Coronary artery (tissue), 2 donors: ENCODE measurements around the gene MDM2.
"Not testable (repeated sequence)": the region's sequence is repeated elsewhere in the genome, so short reads cannot be mapped to it uniquely, and the experiment has no call there.

ENCODE experiments used
- DNase-seq: peaks from one replicate; pipeline ENCODE4 v3.0.0-alpha.2; 2017; ENCODE audit warnings: low spot score
- H3K27ac ChIP-seq, 2 donors: fragments of 200-600 bp; sonication (generic); one replicate each; pipeline ENCODE4 v1.5.1; 2016 to 2019
- H3K4me3 ChIP-seq: fragments of 200-600 bp; sonication (generic); 2 replicates; pipeline ENCODE4 v1.5.1; 2016; ENCODE audit warnings: mild to moderate bottlenecking, moderate library complexity
- TF ChIP-seq, protein P1 (sequence below): fragments of 200-600 bp; sonication (generic); IDR thresholded peaks from one replicate; pipeline ENCODE4 v1.5.1; 2019; ENCODE audit warnings: antibody characterized with exemption

MDM2 gene

DNA sequence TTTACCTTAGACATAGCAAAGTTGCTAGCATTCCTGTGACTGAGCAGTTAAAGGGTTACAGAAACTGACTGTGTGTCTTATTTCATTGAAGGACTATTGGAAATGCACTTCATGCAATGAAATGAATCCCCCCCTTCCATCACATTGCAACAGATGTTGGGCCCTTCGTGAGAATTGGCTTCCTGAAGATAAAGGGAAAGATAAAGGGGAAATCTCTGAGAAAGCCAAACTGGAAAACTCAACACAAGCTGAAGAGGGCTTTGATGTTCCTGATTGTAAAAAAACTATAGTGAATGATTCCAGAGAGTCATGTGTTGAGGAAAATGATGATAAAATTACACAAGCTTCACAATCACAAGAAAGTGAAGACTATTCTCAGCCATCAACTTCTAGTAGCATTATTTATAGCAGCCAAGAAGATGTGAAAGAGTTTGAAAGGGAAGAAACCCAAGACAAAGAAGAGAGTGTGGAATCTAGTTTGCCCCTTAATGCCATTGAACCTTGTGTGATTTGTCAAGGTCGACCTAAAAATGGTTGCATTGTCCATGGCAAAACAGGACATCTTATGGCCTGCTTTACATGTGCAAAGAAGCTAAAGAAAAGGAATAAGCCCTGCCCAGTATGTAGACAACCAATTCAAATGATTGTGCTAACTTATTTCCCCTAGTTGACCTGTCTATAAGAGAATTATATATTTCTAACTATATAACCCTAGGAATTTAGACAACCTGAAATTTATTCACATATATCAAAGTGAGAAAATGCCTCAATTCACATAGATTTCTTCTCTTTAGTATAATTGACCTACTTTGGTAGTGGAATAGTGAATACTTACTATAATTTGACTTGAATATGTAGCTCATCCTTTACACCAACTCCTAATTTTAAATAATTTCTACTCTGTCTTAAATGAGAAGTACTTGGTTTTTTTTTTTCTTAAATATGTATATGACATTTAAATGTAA lies 31.5 kb downstream of the MDM2 start:
- Histone ChIP-seq H3K4me3 (no peak overlapping the region), H3K27ac (no peak overlapping the region)
- DNase-seq, result no peak
- TF ChIP-seq, protein P1, sequence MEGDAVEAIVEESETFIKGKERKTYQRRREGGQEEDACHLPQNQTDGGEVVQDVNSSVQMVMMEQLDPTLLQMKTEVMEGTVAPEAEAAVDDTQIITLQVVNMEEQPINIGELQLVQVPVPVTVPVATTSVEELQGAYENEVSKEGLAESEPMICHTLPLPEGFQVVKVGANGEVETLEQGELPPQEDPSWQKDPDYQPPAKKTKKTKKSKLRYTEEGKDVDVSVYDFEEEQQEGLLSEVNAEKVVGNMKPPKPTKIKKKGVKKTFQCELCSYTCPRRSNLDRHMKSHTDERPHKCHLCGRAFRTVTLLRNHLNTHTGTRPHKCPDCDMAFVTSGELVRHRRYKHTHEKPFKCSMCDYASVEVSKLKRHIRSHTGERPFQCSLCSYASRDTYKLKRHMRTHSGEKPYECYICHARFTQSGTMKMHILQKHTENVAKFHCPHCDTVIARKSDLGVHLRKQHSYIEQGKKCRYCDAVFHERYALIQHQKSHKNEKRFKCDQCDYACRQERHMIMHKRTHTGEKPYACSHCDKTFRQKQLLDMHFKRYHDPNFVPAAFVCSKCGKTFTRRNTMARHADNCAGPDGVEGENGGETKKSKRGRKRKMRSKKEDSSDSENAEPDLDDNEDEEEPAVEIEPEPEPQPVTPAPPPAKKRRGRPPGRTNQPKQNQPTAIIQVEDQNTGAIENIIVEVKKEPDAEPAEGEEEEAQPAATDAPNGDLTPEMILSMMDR, result no peak

DNA sequence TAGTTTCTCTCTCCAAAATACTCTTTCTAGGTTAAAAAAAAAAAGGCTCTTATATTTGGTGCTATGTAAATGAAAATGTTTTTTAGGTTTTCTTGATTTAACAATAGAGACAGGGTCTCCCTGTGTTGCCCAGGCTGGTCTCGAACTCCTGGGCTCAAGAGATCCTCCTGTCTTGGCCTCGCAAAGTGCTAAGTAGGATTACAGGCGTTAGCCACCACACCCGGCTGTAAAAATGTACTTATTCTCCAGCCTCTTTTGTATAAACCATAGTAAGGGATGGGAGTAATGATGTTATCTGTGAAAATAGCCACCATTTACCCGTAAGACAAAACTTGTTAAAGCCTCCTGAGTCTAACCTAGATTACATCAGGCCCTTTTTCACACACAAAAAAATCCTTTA lies 33.2 kb downstream of the MDM2 start:
- H3K4me3 ChIP-seq, DNase-seq, H3K27ac ChIP-seq: not testable (repeated sequence)

DNA sequence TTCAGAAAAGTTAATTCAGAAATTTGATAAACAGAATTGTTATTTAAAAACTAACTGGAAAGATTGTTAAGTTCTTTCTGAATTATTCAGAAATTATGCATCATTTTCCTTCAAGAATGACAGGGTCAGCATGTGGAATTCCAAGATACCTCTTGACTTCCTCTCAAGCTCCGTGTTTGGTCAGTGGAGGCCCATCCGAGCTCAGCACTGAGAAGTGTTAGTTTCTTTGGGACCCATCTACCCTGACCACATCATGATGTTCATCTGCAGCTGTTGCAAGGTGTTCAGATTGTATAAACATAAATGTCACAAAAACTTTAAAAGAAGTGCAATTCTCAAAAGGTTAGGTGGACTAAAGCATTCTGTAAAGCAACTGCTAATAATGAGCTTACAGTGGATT lies 33.7 kb downstream of the MDM2 start:
- Histone ChIP-seq H3K27ac (no peak overlapping the region), H3K4me3 (no peak overlapping the region)
- no peak for DNase-seq
- TF ChIP-seq, protein P1, result no peak

DNA sequence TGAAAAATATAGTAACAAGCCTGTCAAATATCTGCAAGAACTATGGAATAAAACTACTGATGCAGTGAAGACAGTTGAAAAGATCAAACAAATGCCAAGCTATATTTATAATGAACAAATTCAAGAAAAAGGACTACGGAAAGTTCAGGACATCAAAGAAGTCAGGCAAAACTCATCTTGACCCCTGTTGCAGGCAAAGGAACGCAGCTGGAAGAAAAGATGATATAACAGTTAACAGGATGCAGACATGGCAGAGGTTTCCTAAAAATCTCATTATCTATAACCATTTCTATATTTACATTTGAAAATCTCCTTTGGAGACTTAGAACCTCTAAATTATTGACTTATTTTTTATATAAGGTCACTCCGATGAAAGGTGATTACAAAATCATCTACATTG lies 34.1 kb downstream of the MDM2 start:
- no peak for DNase-seq
- TF ChIP-seq, protein P1, result no peak
- no peak overlapping the region for H3K4me3 ChIP-seq
- no peak overlapping the region for H3K27ac ChIP-seq

DNA sequence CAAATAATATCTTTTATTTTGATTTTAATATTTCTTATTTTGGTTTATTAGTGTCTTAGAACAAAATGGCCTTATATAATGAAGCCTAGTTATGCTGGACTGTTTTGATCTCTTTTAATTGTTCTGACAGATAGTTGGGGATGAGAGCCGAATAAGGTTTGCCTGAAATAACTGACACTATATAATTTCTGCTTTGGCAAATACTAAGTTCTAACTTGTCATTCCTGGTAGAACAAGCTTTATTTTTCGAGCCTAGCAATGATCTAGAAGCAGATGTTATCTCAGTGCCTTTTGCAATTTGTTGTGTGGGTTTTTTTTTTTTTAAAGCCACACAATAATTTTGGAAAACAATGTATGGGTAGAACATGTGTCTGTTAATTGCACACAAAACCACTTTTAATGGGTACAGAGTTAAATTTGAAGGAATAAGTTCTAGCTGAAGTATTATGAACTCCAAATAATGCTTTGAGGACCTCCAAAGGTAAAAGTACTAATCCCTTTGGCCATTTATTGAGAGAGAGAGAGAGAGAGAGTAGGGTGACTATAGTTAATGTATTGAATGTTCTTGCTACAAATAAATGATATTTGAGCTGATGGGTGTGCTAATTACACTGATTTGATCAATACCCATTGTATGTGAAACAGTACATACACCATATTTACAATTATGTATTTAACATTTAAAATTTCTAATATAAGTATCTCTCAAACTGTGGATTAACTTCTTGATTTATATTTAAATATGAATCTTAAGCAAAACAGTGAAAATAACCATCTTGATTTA lies 35.0 kb downstream of the MDM2 start:
- no peak for DNase-seq
- TF ChIP-seq, protein P1, result no peak
- Histone ChIP-seq H3K4me3 (no peak overlapping the region), H3K27ac (no peak overlapping the region)

GRCh38 chr12:68844318-68844745 lies 36.4 kb downstream of the MDM2 start:
- no peak for DNase-seq
- Histone ChIP-seq H3K27ac (no peak overlapping the region), H3K4me3 (no peak overlapping the region)
- TF ChIP-seq, protein P1, result no peak
